CD1c-positive myeloid dendritic cell (primary cell): ENCODE data around the gene PLA2G2D.

Source experiments
- DNase-seq: peaks from one replicate; pipeline ENCODE4 v3.0.0-alpha.2; 2016; ENCODE audit errors: extremely low spot score

Gene PLA2G2D, protein sequence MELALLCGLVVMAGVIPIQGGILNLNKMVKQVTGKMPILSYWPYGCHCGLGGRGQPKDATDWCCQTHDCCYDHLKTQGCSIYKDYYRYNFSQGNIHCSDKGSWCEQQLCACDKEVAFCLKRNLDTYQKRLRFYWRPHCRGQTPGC

GRCh38 chr1:20119347-20119746, at the start of gene PLA2G2D:
PLA2G2D (minus strand) TSS chr1:20119536; CDS start chr1:20119498, 38 bp downstream.
- DNase-seq: peak; percentile 5

- DNase-seq: no peak
These were observed 49.5 kb upstream of the PLA2G2D start for GRCh38 chr1:20168564-20169491.

DNA sequence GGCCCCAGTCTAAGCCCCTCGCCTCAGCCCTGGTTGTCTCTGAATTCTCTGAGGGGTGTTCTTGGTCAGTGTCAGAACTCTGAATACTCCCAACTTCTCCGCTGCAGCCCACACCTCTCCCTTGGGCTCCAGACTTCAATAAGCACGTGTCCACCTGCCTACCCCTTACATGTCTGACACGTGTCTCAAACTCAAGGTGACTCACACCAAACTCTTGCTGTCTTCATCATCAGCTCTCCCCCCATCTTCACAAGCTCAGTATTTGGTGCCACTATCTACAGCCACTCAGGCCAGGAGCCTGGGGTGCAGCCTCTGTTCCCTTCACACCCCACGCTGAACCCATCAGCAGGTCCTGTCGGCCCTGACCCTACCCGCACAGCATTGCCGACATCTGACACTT, 47.8 kb upstream of the PLA2G2D start:
- no peak for DNase-seq

DNA sequence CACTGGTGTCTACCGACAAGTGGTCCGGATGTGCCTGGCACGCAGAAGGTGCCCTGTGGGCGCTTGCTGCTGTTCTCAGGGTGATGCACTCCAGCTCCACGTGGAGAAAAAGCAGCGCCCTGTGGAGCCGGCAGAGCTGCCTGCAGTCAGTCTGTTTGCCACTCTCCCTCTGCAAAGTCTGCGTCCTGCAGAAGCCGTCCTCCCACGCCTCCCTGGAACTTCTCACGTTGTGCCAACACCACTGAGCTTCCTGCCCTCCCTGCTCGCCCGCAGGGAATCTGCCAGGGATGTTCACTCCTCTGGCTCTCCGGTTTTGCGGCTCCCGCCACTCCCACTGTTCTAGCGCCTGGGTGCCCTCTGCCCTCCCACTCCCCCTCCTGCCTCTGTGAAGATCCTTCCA, 46.7 kb upstream of the PLA2G2D start:
- DNase-seq: no peak

DNA sequence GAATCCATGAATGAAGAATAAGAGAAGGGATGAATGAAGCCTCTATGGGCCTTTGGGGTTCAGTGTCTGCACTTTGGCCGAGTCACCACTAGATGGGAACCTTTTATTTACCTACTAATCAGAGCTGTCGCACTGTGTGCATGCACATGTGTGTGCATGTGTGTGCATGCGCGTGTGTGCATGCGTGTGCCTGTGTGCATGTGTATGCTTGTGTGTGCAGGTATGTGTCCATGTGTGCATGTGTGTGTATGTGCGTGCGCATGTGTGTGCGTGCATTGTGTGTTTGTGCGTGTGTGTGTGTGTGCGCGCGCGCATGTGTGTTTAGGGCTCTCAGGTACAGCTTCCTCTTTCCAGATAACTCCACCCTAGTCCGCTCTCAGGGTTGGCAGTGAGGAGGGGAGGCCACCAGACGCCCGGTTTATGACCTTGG, 46.2 kb upstream of the PLA2G2D start:
- no peak for DNase-seq

DNA sequence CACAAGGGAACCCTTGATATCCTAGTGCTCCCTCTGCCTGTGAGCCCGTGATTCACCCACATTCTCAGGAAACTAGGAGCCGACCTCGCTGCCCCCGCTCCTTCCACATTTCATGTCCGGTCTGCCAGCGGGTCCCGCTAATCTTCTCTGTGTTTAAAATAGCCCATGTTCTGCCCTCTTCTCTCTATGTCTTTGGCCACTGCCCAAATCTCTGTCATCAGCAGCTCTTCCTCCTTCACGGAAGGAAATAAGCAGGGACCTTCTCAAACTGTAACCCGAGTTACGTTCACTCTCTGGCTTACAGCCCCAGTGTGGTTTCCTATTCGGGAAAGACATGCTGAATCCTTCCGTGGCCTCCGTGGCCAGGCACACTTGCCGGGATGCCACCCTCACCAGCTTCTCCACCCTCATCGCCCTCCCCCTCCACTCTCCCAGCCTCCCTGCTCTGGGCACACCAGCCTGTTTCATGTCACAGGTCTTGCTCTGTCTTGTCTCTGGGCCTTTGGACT, 45.4 kb upstream of the PLA2G2D start:
- DNase-seq: peak; percentile 37

GRCh38 chr1:20160034-20160433, 40.7 kb upstream of the PLA2G2D start:
- no peak for DNase-seq

GRCh38 chr1:20158358-20159070, 39.2 kb upstream of the PLA2G2D start:
- DNase-seq: no peak

DNA sequence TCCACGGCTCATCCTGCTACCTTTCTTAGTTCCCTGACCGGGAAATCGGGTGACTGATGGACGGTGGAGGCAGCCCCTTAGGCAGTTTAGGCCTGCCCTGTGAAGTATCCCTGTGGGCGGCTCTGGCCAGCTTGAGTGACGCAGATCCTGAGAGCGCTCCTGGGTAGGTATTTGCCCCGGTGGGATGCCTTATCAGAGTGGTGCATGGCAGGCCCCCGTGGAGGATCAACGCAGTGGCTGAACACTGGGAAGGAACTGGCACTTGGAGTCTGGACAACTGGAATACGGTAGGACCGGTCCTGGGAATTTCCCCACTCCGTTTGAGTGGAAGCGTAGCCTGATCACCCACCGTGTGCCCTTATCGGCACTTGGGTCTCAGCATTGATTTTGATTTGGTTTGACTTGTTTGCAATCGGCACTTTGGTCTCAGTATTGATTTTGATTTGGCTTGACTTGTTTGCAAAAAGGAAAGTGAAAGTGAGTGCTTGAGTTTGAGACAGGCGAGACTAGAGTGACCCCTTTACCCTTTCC, 35.0 kb upstream of the PLA2G2D start:
- no peak for DNase-seq

- DNase-seq: peak; percentile 67
These were observed 33.7 kb upstream of the PLA2G2D start for GRCh38 chr1:20153000-20153418.

GRCh38 chr1:20152599-20152930, 33.2 kb upstream of the PLA2G2D start:
- DNase-seq: no peak

- peak; percentile 86 for DNase-seq
These were observed 32.7 kb upstream of the PLA2G2D start for GRCh38 chr1:20151906-20152598.

GRCh38 chr1:20150969-20151368, 31.6 kb upstream of the PLA2G2D start:
- no peak for DNase-seq

DNA sequence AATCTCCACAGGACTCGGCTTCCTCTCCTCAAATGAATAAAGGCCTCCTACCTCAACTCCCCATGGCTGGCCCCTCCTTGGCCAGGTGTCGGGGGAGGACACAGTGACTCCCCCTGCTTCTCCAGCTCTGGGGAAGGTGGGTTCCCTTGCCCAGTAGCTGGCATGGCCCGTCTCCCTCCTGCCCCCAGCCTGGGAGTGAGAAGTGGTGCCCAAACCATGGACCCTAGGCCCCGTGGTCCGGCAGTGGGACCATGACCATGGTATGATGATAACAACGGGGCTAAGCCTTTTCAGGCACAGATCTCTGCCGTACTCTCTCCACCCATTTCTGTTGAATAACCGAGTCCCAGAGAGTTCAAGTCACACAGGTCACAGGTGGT, 31.0 kb upstream of the PLA2G2D start:
- DNase-seq: no peak

GRCh38 chr1:20149601-20150325, 30.4 kb upstream of the PLA2G2D start:
- DNase-seq: no peak

GRCh38 chr1:20148571-20149500, 29.5 kb upstream of the PLA2G2D start:
- DNase-seq: no peak

- no peak for DNase-seq
These were observed 28.7 kb upstream of the PLA2G2D start for GRCh38 chr1:20147846-20148570.

DNA sequence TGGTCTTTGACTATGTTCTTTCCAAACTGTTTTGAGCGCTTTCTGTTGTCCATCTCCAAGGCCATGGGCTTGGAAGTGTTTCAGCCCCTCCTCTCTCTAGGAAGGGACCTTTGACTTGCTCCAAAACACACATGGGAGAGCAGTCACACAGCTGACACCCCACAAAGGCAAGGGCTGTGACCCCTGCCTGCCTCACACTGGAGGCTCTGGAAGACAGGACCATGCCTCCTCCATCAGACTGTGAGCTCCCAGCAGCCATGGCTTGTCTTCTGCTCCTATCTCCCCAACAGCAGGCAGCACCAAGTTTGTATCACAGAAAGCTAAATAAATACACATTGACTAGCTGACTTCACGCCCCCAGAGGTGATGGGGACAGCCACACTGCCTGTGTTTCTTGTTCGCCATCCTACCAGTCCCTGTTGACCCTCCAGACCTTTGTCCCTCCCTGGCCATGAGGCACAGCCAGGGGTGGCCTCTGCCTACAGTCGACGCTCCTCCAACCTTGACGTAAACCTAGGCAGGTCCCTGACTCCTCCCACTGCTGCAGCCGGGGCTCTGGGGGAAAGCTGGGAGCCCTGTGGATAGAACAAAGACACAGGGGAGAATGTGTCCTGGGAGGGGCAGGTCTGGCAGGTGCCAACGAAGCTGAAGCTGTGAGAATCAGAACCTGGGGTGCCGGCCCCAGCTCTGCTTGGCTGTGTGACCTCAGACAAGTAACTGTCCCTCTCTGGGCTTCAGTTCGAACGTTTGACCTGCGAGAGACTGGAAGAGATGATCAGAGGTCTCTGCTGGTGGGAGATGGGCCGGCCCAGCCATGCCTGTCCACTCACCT, 24.6 kb upstream of the PLA2G2D start:
- no peak for DNase-seq
